NCI-H2107 treated with DMSO at 0.1 percent for 48 hours (cell line): ENCODE data around the gene XXYLT1.

Experiments used
- DNase-seq: peaks from one replicate; lab custom pipeline; 2025; ENCODE audit not compliant: unreplicated experiment; lab: John Stamatoyannopoulos, UW

Gene XXYLT1

DNA sequence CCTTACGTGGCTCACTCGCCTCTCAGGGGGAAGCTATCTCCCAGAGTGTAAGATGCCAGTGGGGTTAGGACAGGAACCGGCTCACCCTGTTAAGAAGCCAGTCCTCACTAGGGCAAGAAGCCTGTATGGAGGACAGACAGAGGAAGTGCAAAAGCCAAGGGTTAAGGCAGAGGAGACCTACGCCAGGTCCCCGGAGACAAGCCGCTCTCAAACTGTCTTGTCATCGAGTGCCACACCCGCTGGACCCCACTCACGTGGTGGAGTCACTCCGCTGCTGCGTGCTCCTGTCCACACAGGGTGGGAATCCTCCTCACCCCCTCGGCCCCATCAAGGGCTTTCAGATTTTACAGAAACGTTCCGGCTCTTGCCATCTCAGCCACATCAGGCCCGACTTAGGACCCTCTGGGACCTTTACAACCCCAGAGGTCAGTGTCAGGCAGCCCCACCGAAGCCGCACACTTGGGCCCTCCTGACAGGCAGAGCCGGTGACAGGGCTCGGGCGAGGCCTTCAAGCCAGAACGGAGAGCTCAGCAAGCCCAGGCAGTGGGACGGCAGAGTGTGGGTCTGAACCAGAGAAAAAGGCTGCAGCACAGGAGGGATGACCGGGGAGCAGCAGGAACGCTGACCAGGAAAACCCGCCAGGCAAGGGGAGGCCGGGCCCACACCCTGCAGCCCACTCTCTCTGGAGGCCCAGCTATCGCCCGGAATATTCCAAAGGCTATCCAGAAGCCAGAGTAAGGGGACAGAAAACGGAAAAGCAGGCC, 61.7 kb downstream of the XXYLT1 start:
- DNase-seq = no peak

DNA sequence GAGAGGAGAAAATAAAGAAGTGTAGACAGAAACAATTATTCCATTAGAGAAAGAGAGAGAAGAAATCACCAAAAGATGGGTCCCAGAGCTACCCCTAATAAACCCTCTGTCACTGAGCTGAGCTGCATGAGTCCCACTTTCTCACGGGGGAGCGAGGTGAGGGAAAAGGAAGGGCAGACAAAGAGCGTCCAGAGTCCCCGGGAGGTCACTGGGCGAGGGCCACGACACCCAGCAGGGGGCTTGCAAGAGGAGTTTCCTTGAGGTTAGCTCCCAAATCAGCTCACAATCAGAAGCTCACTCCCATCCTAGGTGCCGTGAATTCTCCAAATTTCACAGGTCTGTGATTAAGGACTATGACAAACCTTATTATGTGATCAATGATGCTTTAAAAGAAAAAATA, 62.3 kb downstream of the XXYLT1 start:
- no peak for DNase-seq

DNA sequence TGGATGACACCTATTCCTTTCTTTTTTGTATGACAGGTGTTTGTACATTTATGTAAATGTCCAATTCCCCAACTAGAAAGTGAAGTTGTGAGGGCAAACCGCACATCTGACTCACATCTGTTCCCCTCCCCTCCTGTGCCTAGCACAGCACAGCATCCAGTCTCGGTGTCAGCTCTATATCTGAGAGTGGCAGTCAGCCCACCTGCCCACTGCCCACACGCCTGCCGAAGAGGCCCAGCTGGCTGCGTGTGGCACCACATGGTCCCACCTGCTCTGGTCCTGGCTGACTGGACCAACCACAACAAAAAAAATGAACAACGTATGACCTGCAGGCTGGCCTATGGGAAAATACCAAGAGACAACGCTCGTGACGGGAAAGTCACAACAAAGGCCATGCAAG, 62.8 kb downstream of the XXYLT1 start:
- DNase-seq = no peak

DNA sequence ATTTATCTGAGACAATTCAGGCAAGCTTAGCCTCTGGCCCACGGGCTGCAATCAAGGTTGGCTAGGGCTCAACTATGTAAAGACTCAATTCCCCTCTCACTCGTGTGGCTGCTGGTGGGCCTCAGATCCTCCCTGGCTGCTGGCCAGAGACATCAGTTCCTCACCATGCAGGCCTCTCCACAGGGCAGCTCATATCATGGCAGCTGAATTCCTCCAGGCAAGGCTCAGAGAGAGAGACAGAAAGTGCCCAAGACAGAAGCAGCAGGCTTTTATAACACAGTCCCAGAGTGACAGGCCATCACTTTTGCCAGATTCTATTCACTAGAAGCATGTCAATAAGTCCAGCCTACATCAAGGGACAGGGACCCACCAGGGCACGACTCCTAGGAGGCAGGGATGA, 63.2 kb downstream of the XXYLT1 start:
- no peak for DNase-seq

DNA sequence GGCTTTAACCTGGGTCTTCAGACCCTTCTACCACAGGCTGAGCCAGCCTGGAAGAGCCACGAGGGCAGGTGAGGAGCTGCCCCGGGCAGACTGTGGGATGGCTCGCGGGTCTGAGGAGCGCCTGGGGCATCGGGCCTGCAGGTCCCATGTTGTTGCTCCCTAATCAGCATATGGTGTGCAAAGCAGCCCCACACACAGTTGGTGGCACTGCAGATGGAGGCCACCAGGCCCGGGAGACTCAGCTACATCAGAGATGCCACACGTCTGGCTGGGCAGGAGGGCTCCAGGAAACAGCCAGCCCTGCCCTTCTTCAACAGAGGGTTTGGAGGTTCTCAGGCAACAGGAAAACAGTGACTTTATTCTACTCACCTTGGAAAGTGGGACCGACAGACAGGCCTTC, 63.9 kb downstream of the XXYLT1 start:
- no peak for DNase-seq

DNA sequence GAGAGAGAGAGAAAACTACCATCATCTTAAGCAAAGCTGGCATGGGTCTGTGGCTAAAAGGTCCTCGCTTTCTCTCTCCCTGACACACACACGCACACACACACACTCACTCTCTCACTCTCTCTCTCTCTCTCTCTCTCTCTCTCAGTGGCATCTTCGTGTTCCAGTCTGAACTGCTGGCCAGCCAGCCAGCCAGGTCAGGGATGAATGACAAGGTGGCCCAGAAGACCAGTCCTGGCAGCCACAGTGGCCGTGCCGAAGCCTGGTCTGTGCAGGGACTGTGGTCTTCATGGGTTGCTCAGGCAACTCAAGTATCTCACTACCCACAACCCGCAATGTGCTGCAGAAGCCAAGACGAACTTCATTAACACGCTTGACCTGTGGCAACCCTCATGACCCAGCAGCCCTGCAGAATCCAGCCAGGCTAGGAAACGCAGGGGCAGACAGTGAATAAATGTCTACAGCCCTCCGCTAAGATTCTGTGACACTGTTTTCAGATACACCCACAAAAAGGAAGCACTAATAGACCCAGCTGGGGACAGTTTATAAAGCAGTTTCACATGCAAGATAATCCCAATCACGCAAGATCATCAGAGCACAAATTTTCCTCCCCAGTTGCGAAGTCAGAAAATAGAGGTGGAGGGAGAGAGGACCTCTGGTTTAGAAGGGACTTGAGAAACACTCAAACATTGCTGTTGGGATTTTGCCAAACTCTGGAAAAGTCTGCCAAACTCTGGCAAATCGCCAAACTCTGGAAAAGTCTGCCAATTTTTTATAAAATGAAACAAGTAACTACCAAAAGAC, 66.4 kb downstream of the XXYLT1 start:
- no peak for DNase-seq

DNA sequence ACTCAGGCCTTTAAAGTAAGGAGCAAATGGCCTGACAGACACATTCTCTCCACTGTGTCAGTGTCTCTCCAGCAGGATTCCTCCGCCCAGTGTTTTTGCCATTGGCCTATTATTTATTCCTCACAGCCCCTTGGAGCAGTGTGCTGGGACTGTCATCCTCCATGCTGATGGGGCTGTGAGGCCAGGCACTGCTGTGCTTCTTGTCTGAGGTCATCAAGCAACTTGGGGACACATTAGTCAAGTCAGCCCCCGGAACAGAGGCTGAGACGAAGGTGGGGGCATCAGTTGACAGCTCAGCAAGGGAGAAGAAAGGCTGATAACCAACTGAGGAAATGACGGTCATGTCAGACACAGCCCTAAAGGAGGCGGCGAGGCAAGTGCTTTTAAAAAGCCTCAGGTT, 67.4 kb downstream of the XXYLT1 start:
- no peak for DNase-seq

DNA sequence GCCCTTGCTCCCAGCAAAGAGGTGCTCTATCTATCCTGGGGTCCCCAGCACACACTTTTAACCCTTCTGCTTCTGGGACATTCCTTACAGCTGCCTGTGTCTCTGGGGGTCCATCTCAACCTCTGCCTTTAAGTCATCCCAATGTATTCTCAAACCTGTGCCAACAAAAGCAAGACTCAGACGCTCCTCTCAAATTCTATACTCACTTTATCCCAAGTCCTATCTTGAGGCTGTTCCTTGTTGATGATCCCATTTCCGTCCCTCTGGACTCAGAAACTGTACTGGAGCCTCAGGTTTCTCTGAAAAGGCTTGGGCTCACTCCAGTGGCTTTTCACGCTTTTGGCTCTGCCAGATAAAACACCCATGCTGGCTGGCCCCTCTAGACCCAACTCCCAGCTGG, 69.7 kb downstream of the XXYLT1 start:
- DNase-seq = no peak

DNA sequence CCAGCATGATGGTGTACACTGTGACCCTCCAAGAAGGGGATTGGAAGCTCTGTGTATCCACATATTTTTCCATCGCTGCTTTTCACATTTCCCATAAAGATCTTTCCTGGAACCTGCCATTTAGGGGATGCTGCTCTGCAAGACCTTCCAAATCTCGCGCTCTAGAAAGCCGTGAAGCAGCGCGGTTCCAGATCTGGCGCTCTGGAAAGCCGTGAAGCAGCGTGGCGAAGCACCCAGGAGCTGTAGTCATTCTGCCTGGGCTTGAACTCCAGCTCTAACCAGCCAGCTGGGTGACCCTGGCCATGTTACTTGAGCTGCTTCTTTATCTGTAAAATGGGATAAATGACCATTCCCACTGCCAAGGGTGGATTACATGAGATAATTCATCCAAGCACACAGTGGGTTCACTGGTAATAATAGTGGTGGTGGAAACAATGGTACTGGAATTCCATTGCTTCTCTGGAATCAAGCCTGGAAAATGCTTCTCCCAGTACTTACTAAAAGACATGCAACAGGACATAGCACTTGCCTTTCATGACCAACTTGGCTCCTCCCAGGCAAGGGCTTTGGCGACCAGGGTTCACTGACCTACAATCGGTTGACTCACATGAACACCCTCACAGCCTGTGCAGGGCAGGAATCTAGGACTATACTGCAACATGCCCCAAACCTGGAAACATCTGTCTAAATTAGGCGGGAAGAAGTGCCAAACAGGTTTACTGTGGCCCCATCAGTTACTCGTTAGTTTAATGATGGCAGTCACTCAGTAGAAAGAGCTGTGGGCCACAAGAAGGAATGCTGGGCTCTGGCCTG, 70.7 kb downstream of the XXYLT1 start:
- no peak for DNase-seq

DNA sequence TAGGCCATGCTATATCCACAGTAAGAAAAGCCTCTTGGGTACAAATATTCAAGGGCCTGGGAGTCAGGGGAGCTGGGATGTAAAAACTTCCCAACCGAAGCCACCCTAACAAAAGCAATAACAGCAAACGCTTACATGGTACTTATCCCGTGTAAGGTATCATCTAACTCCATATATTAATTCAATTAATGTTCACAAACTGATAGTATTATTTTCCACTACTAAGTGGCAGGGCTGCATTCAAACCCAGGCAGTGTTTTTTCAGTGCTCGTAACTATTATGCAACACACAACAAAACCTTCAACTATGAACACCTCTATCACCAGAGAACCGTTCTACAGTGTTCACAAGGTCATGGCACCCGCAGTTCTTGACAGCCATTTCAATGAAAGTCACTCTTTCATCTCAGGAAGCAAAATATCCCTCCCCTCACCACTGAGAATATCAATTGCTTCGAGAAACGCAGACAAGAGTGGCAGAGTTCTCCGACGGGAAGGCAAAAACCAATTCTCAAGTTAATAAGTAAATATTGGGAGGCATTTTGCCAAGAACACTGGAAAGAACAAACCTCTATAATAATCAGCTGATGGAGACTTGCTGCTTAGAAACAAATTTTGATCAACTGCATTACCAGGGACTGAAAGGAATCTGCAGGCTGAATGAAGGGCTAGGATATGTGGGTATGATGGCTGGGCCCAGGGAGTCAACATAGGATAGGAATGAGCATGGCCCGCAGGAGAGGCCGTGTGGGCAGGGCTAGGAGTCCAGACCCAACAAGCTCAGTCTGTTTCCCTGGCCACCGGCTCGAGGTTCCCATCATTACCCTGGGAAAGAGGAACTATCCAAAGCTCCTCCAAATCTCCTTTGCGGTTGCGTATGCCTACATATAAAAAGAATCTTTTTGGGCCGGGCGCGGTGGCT, 72.3 kb downstream of the XXYLT1 start:
- DNase-seq = no peak

DNA sequence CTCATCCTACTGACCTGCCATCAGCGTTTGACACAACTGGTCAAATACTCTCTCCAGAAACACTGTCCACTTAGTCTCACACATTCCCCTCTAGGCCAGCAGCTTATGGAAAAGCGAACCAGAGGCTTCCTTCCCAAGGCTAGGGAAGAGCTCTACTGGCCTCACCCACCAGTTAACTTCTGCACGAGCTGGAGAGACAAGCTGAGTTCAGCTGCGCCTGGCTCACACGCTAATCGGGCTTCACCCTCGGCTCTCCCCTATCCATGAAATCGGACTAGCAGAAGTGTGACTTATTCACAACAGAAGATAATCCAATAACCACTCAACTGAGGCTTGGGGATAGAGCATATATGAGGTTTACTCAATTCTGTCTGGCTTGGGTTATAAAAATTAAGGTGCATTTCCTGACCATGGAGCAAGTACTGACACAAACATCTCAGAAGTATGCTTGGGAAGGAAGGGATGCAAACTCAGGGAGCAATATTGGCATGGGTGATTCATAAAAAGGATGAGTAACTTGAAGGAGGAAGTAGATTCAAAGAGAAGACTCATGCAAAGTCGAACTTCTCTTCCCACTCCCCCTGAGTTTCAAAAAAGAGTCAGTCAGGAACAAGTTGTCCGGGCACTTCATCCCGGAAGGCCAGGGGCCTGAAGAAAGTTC, 73.1 kb downstream of the XXYLT1 start:
- DNase-seq = no peak

DNA sequence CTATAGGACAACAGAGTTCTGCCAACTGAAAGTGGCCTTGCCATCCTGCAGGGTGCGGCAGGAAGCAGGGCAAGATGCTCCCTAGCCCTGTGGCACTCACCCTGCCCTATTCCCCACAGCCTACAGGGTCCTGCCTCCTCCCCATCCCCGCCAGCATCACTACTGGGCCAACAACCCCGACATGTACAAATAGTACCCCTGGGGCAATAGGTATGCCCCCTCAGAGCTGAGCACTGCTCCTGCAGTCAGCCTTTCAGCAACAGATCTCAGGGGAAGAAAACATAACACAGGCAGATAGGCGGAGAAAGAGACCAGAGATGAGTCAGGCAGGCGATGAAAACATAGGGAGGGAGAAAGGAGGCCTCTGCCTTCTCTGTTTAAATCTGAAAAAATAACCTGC, 74.7 kb downstream of the XXYLT1 start:
- DNase-seq = no peak

DNA sequence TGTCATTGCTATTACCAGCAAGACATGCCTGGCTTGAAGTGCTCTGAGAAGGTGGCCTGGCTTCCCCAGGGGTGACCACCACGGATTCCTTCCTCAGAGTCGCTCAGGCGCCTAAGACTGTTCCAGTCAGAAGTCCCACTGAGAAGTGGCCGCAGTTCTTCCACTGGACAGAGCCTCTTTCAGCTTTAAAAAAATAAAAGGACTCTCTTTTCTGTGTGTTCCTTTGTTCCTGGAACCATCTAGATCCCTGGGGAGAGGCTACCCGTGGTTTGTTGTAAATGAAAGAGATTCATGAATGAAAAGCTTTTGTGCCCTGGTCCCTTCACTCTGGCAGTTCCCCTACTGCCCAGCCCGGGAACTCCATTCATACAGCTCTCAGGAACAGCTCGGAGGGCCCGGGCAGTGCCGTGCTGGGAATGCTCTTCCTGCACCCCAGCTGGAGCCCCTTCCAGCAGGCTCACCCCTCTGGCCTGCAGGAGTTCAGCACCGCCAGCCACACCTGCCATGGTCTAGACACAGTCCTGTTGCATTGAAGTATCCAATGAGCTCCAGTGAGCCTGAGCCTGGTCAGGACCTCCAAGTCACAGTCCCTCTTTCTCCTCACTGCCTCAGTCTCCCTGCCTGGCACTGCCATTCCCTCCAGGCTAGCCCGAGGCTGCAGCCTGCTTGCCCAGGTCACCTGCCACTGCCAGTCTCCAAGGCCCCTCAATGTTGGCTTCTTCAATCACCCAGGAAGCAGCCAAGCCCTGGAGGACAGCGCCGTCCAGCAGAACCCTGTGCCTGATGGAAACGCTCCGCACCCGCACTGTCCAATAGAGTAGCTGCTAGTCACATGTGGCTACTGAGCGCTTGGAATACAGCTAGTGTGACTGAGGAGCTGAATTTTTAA, 75.4 kb downstream of the XXYLT1 start:
- peak; percentile 98 for DNase-seq

DNA sequence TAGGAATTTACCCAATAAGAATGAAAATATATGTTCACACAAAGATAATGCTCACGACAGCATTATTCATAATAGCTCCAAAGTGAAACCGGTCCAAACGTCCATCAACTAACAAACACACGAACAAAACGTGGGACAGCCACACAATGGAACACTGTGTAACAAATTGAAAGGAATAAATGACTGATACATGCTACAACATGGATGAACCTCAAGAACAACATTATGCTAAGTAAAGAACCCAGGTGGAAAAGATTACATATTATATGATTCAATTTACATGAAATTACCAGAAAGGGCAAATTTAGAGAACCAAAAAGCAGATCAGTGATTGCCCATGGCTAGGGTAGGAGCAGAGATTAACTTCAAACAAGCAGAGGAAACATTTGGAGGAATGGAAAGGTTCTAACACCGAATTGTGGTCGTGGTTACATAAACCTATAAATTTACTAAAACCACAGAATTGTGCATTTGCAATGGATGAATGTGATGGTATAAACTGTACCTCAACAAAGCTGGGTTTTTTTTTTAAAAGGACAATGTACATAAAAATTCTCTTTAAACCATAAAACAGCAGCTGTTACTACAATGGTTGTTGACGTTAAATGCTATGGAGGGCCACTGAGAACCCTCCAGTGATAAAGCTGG, 76.3 kb downstream of the XXYLT1 start:
- DNase-seq = peak; percentile 98

DNA sequence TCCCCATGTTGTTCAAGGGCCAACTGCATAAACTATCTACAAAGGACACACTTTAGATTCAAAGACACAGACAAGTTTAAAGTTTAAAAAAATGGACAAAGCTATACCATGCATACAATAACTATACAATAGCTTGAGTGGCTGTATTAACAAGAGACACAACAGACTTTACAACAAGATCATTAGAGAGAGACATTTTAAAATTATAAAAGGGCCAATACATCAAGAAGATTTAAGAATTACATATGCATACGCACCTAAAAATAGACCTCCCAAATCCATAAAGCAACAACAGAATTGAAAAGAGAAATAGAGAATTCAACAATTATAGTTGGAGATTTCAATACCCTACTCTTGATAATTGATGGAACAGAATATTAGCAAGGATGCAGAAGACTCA, 79.4 kb downstream of the XXYLT1 start:
- no peak for DNase-seq

DNA sequence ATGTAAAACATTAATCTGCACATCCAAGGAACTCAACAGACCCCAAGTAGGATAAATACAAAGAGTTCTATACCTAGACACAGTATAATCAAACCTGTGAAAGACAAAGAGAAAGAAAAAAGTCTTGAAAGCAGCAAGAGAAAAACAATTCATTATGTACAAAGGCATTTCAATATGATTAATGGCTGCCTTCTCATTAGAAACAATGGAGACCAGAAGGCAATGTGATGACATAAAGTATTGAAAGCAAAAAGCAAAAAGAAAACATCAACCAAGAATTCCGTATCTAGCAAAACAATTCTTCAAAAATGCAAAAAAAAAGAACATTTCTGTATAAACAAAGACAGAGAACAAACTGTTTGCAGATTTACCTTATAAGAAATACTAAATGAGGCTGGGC, 81.1 kb downstream of the XXYLT1 start:
- DNase-seq = no peak

DNA sequence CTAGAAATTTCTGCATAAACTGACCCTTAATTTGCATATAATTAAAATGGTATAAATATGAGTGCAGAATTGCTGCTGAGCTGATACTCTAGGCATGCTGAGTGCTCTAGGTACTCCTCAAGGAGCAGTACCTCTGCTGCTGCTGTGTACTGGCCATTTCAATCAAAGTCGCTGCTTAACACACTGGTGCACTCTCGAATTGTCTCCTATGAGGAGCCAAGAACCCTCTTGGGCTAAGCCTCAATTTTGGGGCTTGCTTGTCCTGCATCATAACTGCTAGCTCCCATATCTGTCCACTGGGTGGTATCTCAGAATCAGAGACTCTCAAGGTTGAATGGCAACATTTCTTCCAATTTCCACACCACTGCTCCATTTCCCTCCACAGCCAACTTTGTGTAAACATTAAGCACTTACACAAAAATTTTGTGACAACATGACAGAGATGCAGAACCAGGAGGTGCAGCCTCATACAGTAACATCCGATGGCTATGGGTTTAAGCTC, 82.5 kb downstream of the XXYLT1 start:
- DNase-seq = no peak

DNA sequence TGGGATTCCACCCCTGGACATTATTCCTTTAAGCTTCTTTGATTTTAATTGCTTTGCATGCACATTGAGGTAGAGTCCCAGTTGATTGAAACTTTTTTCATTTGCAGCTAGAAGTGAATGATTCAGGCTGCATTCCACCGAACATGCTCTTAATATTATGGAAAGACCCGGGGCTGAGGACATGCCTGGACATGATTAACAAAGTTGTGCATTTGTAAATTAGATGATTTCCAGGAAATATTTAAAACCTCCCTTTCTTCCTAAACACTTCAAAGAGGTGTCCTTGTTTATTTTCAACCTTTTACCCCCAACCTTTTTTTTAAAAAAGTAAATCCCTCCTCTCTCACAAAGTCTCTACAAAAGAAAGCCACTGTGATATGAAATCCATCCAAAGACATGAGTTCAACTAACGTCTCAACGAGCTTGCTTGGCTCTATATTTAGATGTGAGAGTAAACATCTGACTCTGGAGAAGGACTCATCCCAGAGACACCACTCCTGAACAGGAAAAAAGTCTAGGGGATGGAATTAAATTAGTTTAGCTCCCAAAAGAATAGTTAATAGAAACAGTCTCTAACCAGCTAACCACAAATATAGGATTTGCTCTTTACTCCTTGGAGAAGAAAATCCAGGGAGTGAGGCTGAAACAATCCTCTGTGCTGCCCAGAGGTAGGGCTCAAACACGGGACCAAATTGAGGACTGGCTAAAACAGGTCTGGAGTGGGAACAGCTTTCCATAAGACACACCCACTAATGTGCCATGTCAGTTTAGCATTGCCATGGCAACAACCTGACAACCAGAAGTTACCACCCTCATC, 83.1 kb downstream of the XXYLT1 start:
- no peak for DNase-seq
